ENCODE results near the gene RASGRF2. TPM values are rescaled to one million over a fixed set of nuclear protein-coding genes. Genes with fewer than 3 reads are reported as not detected.

The RASGRF2 gene
- total and polyA plus RNA-seq, 2 of the 8 experiments (the other 6 are each of a cell fraction or from before 2014, with no cell fraction given): 2.6 to 29.5 TPM

- TF ChIP-seq MAX (IDR thresholded peaks at IDR 0.05): no peak
- TF ChIP-seq EP300 (IDR thresholded peaks at IDR 0.05; ENCODE audit: borderline replicate concordance in 1 of 2, low read depth in 2 of 2, low read length in 2 of 2): no peak
- no peak for TF ChIP-seq PHF8 (conservative IDR thresholded peaks at IDR 0.05; ENCODE audit: low read depth, low read length)
- no peak for TF ChIP-seq KDM4A (IDR thresholded peaks at IDR 0.05; ENCODE audit: low read depth, low read length, severe bottlenecking)
- no peak for TF ChIP-seq POLR2AphosphoS5 (IDR thresholded peaks at IDR 0.05; ENCODE audit: low read depth, low read length)
- no peak for TF ChIP-seq SAP30 (IDR thresholded peaks at IDR 0.05; ENCODE audit: insufficient read depth, insufficient replicate concordance, low read length)
Measured at GRCh38 chr5:81097713-81098112, 137.6 kb downstream of the RASGRF2 start (continued).

Measured in H1 (cell line).